HL-60 (cell line): ENCODE measurements around the gene COMMD9.

Experiments
- GABPA ChIP-seq: IDR thresholded peaks from 2 replicates; pipeline ENCODE4 v1.6.1; 2012; ENCODE audit warnings: low read depth
- POLR2AphosphoS5 ChIP-seq: IDR thresholded peaks from 2 replicates; pipeline ENCODE4 v1.6.1; 2012; ENCODE audit warnings: low read depth
- TF ChIP-seq, protein P1 (sequence below): IDR thresholded peaks from one replicate; pipeline ENCODE4 v1.5.1; 2011; ENCODE audit warnings: low read length, control low read depth, inconsistent platforms; ENCODE audit not compliant: insufficient read depth

DNA sequence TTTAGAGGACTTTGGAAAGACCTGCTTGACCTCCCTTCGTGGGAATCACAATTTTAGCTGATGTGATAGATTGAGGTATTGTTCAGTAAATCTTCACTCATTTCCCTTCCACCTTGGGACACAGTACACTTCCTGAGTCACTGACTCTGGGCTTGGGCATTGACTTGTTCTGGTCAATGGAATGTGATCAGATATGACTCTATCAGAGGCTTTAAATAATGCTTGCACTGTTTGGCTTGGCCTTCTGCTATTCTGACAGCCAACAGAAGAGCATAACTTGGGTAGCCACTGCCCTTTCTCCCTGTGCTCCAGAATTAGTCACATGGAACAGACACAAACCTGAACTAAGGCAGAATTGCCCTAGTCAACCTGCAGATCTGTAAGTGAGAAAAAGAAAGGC, 19.4 kb upstream of the COMMD9 start:
- TF ChIP-seq, protein P1, sequence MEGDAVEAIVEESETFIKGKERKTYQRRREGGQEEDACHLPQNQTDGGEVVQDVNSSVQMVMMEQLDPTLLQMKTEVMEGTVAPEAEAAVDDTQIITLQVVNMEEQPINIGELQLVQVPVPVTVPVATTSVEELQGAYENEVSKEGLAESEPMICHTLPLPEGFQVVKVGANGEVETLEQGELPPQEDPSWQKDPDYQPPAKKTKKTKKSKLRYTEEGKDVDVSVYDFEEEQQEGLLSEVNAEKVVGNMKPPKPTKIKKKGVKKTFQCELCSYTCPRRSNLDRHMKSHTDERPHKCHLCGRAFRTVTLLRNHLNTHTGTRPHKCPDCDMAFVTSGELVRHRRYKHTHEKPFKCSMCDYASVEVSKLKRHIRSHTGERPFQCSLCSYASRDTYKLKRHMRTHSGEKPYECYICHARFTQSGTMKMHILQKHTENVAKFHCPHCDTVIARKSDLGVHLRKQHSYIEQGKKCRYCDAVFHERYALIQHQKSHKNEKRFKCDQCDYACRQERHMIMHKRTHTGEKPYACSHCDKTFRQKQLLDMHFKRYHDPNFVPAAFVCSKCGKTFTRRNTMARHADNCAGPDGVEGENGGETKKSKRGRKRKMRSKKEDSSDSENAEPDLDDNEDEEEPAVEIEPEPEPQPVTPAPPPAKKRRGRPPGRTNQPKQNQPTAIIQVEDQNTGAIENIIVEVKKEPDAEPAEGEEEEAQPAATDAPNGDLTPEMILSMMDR = no peak
- TF ChIP-seq POLR2AphosphoS5 (no peak), GABPA (no peak)
